Stomach smooth muscle (tissue), 2 donors: ENCODE measurements around the gene PEX5L.

ENCODE experiments used
- H3K27ac ChIP-seq: one replicate; pipeline ENCODE4 v1.7.0; 2013; ENCODE audit warnings: mild to moderate bottlenecking, low read length, inconsistent platforms
- H3K27me3 ChIP-seq, 2 donors: one replicate each; pipeline ENCODE4 v1.7.0; 2013; ENCODE audit warnings: low read length in 2 of 2; ENCODE audit not compliant: insufficient read depth in 2 of 2, control insufficient read depth in 1 of 2
- H3K36me3 ChIP-seq, 2 donors: one replicate each; pipeline ENCODE4 v1.7.0; 2013; ENCODE audit warnings: low read length in 2 of 2; ENCODE audit not compliant: control insufficient read depth in 2 of 2, insufficient read depth in 2 of 2
- H3K4me1 ChIP-seq: one replicate; pipeline ENCODE4 v1.7.0; 2013; ENCODE audit warnings: low read length; ENCODE audit not compliant: control insufficient read depth, insufficient read depth
- H3K4me3 ChIP-seq, 2 donors: one replicate each; pipeline ENCODE4 v1.7.0; 2013; ENCODE audit warnings: low read length in 2 of 2
- H3K9ac ChIP-seq, 2 donors: one replicate each; pipeline ENCODE4 v1.7.0; 2013; ENCODE audit warnings: low read length in 2 of 2, mild to moderate bottlenecking in 1 of 2
- H3K9me3 ChIP-seq, 2 donors: one replicate each; pipeline ENCODE4 v1.7.0; 2013; ENCODE audit warnings: low read length in 2 of 2; ENCODE audit not compliant: control insufficient read depth in 2 of 2
- donor health status: healthy.
- donor health status: Pancreatic carcinoma.

PEX5L gene, protein sequence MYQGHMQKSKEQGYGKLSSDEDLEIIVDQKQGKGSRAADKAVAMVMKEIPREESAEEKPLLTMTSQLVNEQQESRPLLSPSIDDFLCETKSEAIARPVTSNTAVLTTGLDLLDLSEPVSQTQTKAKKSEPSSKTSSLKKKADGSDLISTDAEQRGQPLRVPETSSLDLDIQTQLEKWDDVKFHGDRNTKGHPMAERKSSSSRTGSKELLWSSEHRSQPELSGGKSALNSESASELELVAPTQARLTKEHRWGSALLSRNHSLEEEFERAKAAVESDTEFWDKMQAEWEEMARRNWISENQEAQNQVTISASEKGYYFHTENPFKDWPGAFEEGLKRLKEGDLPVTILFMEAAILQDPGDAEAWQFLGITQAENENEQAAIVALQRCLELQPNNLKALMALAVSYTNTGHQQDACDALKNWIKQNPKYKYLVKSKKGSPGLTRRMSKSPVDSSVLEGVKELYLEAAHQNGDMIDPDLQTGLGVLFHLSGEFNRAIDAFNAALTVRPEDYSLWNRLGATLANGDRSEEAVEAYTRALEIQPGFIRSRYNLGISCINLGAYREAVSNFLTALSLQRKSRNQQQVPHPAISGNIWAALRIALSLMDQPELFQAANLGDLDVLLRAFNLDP

GRCh38 chr3:180036671-180037455 is at the start of gene PEX5L:
Gene PEX5L (minus strand): TSS chr3:180036937. CDS start chr3:180036599, 338 bp downstream.
- Histone ChIP-seq H3K27ac (no peak within 1 kb of the TSS), H3K9ac (no peak within 1 kb of the TSS), H3K36me3 (no peaks in the 10 kb centered on the region), H3K27me3 (peaks cover 18 to 29% of the 10 kb centered on the region in 2 donors), H3K4me1 (peaks cover 5% of the 10 kb centered on the region), H3K4me3 (peak within 1 kb of the TSS; percentile 22 to 44), H3K9me3 (no peaks in the 10 kb centered on the region)

- H3K9me3 ChIP-seq, result no peaks in the 10 kb centered on the region
- H3K4me1 ChIP-seq, result no peaks in the 10 kb centered on the region
- H3K9ac ChIP-seq, result no peak overlapping the region
- H3K36me3 ChIP-seq, result no peaks in the 10 kb centered on the region
- no peak overlapping the region for H3K27ac ChIP-seq
- H3K27me3 ChIP-seq, result no peaks in the 10 kb centered on the region
- no peak overlapping the region for H3K4me3 ChIP-seq
Measured at GRCh38 chr3:180085122-180085710, 48.5 kb upstream of the PEX5L start.

- Histone ChIP-seq H3K27ac (no peak overlapping the region), H3K4me1 (no peaks in the 10 kb centered on the region), H3K36me3 (no peaks in the 10 kb centered on the region), H3K27me3 (no peaks in the 10 kb centered on the region), H3K4me3 (no peak overlapping the region), H3K9me3 (no peaks in the 10 kb centered on the region), H3K9ac (no peak overlapping the region)
Measured at GRCh38 chr3:180082699-180083098, 46.0 kb upstream of the PEX5L start.

GRCh38 chr3:180078592-180078991 is 41.9 kb upstream of the PEX5L start:
- Histone ChIP-seq H3K9ac (no peak overlapping the region), H3K27ac (no peak overlapping the region), H3K36me3 (no peaks in the 10 kb centered on the region), H3K4me3 (no peak overlapping the region), H3K9me3 (no peaks in the 10 kb centered on the region), H3K27me3 (no peaks in the 10 kb centered on the region), H3K4me1 (no peaks in the 10 kb centered on the region)

DNA sequence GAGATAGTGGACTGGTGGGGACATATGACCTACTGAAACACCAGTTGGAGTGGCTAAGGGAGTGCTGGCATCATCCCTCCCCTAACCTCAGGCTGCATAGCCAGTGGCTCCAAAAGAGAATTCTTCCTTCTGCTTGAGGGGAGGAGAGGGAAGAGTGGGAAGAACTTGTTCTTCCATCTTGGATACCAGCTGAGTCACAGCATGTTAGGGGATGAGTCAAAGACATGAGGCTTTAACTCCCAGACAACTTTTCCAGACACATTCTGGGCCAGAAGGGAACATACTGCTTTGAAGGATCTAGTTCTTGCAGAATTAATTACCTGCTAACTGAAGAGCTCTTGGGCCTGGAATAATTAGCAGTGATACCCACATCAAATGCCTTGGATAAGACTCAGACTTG is 36.8 kb upstream of the PEX5L start:
- Histone ChIP-seq H3K4me3 (no peak overlapping the region), H3K9ac (no peak overlapping the region), H3K9me3 (no peaks in the 10 kb centered on the region), H3K36me3 (no peaks in the 10 kb centered on the region), H3K27ac (no peak overlapping the region), H3K4me1 (no peaks in the 10 kb centered on the region), H3K27me3 (no peaks in the 10 kb centered on the region)

- Histone ChIP-seq H3K27ac (no peak overlapping the region), H3K4me1 (no peaks in the 10 kb centered on the region), H3K27me3 (no peaks in the 10 kb centered on the region), H3K9ac (no peak overlapping the region), H3K9me3 (no peaks in the 10 kb centered on the region), H3K36me3 (no peaks in the 10 kb centered on the region), H3K4me3 (no peak overlapping the region)
Measured at GRCh38 chr3:180072786-180073185, 36.0 kb upstream of the PEX5L start.

- no peak overlapping the region for H3K27ac ChIP-seq
- H3K36me3 ChIP-seq, result no peaks in the 10 kb centered on the region
- no peaks in the 10 kb centered on the region for H3K27me3 ChIP-seq
- no peak overlapping the region for H3K9ac ChIP-seq
- no peaks in the 10 kb centered on the region for H3K9me3 ChIP-seq
- H3K4me3 ChIP-seq, result no peak overlapping the region
- H3K4me1 ChIP-seq, result no peaks in the 10 kb centered on the region
Measured at GRCh38 chr3:180070925-180071324, 34.2 kb upstream of the PEX5L start.

DNA sequence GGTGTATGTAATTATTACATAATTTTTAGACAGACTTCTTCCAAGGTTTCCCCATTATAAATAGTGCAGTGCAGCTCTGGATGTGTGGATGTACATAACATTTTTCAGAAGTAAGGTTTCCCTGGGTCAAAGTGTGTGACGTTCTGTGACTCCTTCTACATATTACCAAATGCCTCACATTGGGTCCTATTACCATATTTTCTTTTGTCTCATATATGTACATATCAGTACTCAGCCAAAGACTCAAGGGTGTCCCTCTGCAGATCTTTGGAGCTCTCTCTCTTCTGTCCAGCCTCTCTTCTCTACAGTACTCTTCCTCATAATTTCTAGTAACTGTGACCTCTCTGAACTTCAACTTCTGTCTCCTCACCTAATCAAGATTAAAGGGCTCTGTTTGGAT is 31.3 kb upstream of the PEX5L start:
- no peak overlapping the region for H3K4me3 ChIP-seq

GRCh38 chr3:180066598-180066997 is 29.9 kb upstream of the PEX5L start:
- Histone ChIP-seq H3K27me3 (no peaks in the 10 kb centered on the region), H3K9me3 (no peaks in the 10 kb centered on the region), H3K36me3 (no peaks in the 10 kb centered on the region), H3K4me1 (no peaks in the 10 kb centered on the region), H3K4me3 (no peak overlapping the region), H3K9ac (no peak overlapping the region), H3K27ac (no peak overlapping the region)

More for the DNA sequence above, 31.3 kb upstream of the PEX5L start:
- H3K27me3 ChIP-seq, result no peaks in the 10 kb centered on the region
- no peaks in the 10 kb centered on the region for H3K9me3 ChIP-seq
- no peak overlapping the region for H3K27ac ChIP-seq
- no peaks in the 10 kb centered on the region for H3K36me3 ChIP-seq
- no peaks in the 10 kb centered on the region for H3K4me1 ChIP-seq
- no peak overlapping the region for H3K9ac ChIP-seq

DNA sequence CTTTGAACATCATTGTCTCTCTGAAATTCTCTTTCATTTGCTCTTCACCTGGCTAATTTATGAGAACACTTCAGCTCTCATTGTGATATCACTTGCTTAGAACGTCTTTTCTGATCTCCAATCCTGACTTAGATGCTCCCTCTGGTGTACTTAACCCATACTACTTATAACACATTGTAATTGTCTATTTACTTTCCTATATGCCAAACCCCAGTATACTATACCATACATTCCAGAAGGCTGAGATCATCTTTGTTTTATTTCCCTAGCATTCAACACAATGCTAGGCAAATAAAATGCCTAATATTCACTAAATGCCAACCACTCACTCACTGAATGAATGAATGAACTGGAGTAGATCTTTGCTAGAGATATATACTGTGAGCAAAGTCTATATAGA is 27.0 kb upstream of the PEX5L start:
- H3K27me3 ChIP-seq, result no peaks in the 10 kb centered on the region
- H3K9ac ChIP-seq, result no peak overlapping the region
- no peak overlapping the region for H3K27ac ChIP-seq
- H3K4me1 ChIP-seq, result no peaks in the 10 kb centered on the region
- H3K36me3 ChIP-seq, result no peaks in the 10 kb centered on the region
- H3K4me3 ChIP-seq, result no peak overlapping the region
- H3K9me3 ChIP-seq, result no peaks in the 10 kb centered on the region
